K562 (cell line): Measurements from ENCODE around the gene CMTM1. TPM values are rescaled to one million over a fixed set of nuclear protein-coding genes. Genes with fewer than 3 reads are reported as not detected.

ENCODE experiments used
- ARHGAP35 ChIP-seq: fragments of 450-650 bp; IDR thresholded peaks from 2 replicates; pipeline ENCODE4 v1.6.1; 2018; ENCODE audit not compliant: partially characterized antibody
- COPS2 ChIP-seq: fragments of 450-650 bp; conservative IDR thresholded peaks from 2 replicates; pipeline ENCODE4 v1.6.1; 2016; ENCODE audit warnings: mild to moderate bottlenecking, moderate library complexity
- ERF ChIP-seq: fragments of 450-650 bp; formaldehyde crosslinking; IDR thresholded peaks from 2 replicates; pipeline ENCODE4 v1.4.0; 2020; ENCODE audit warnings: mild to moderate bottlenecking, mixed read lengths
- EZH2 ChIP-seq: IDR thresholded peaks from 2 replicates; pipeline ENCODE4 v1.6.1; 2012; ENCODE audit warnings: low read depth, mild to moderate bottlenecking, inconsistent platforms, low read length, borderline replicate concordance
- GABPB2 ChIP-seq: fragments of 250-450 bp; sonication (Bioruptor Pico); conservative IDR thresholded peaks from 2 replicates; pipeline ENCODE4 v1.5.1; 2021; ENCODE audit warnings: mild to moderate bottlenecking
- HMGXB4 ChIP-seq: sonication (generic); formaldehyde crosslinking; IDR thresholded peaks from 2 replicates; pipeline ENCODE4 v1.8.1; 2023; ENCODE audit warnings: mild to moderate bottlenecking, missing genetic modification reagents
- HNRNPH1 ChIP-seq: fragments of 200-400 bp; formaldehyde crosslinking; optimal IDR thresholded peaks from 2 replicates; pipeline ENCODE3; 2017; ENCODE audit warnings: low read depth, mild to moderate bottlenecking, low read length, moderate library complexity
- IRF9 ChIP-seq: fragments of 450-650 bp; IDR thresholded peaks from 2 replicates; pipeline ENCODE4 v1.6.1; 2016; ENCODE audit warnings: missing biosample characterization, missing genetic modification characterization
- NEUROD1 ChIP-seq: fragments of 150-350 bp; IDR thresholded peaks from 2 replicates; pipeline ENCODE4 v1.6.1; 2014; ENCODE audit warnings: borderline replicate concordance, low read length, low read depth; ENCODE audit not compliant: partially characterized antibody
- POLR2G ChIP-seq: fragments of 200-400 bp; formaldehyde crosslinking; IDR thresholded peaks from 2 replicates; pipeline ENCODE4 v1.6.1; 2017; ENCODE audit warnings: low read depth, mild to moderate bottlenecking, antibody characterized with exemption, low read length, moderate library complexity
- PURB ChIP-seq: sonication (generic); formaldehyde crosslinking; IDR thresholded peaks from 2 replicates; pipeline ENCODE4 v1.9.0; 2021; ENCODE audit warnings: low read depth, mild to moderate bottlenecking, missing genetic modification reagents
- SFPQ ChIP-seq: fragments of 200-400 bp; formaldehyde crosslinking; IDR thresholded peaks from 2 replicates; pipeline ENCODE4 v1.6.1; 2017; ENCODE audit warnings: mild to moderate bottlenecking, low read depth, low read length, moderate library complexity
- TARDBP ChIP-seq: fragments of 450-650 bp; IDR thresholded peaks from 2 replicates; pipeline ENCODE4 v1.6.1; 2016
- TGIF2 ChIP-seq: sonication (generic); formaldehyde crosslinking; IDR thresholded peaks from 2 replicates; pipeline ENCODE4 v1.8.1; 2022; ENCODE audit warnings: mild to moderate bottlenecking, missing genetic modification reagents, moderate library complexity
- USF1 ChIP-seq: sonication (generic); formaldehyde crosslinking; IDR thresholded peaks from 2 replicates; pipeline ENCODE4 v1.9.0; 2022; ENCODE audit warnings: mild to moderate bottlenecking, missing genetic modification reagents
- USF2 ChIP-seq: sonication (generic); formaldehyde crosslinking; IDR thresholded peaks from 2 replicates; pipeline ENCODE4 v1.5.0; 2020; ENCODE audit warnings: missing genetic modification reagents
- ZBTB5 ChIP-seq: fragments of 450-650 bp; IDR thresholded peaks from 2 replicates; pipeline ENCODE4 v1.6.1; 2017; ENCODE audit warnings: antibody characterized with exemption
- ZFPM2 ChIP-seq: fragments of 250-450 bp; sonication (Bioruptor Pico); IDR thresholded peaks from 2 replicates; pipeline ENCODE4 v1.5.1; 2022; ENCODE audit warnings: mild to moderate bottlenecking
- ZKSCAN3 ChIP-seq: fragments of 250-450 bp; sonication (Bioruptor Pico); IDR thresholded peaks from 2 replicates; pipeline ENCODE4 v1.4.0; 2020
- ZNF140 ChIP-seq: fragments of 250-450 bp; sonication (Bioruptor Pico); IDR thresholded peaks from 2 replicates; pipeline ENCODE4 v1.8.0; 2021; ENCODE audit warnings: moderate library complexity, mild to moderate bottlenecking, inconsistent platforms
- ZNF311 ChIP-seq: fragments of 250-450 bp; sonication (Bioruptor Pico); IDR thresholded peaks from 2 replicates; pipeline ENCODE4 v1.4.0; 2020; ENCODE audit warnings: mild to moderate bottlenecking, moderate library complexity
- polyA plus RNA-seq, 8 experiments: library from polyadenylated mRNA; depleted of rRNA in 4 of 8; stranded (reverse) in 5 of 8; unstranded in 3 of 8; fragments of >200 nt; fragmentation: Nextera tagmentation in 2 of 8; fragmentation: Illumina TruSeq in 1 of 8; extraction: Ambion mirVana in 2 of 8; extraction: Trizol in 1 of 8; gene quantifications; 2 replicates each; pipeline versions ENCODE4 v1.2.1 to v1.2.3, GENCODE V29; 2011 to 2014; ENCODE audit warnings: inconsistent platforms in 1 of 8, missing spikeins in 1 of 8
- total RNA-seq, 7 experiments: library from RNA; depleted of rRNA in 6 of 7; stranded (reverse); fragments of >200 nt in 6 of 7; fragmentation: Illumina TruSeq in 2 of 7; extraction: Trizol in 2 of 7; gene quantifications; 2 replicates each; pipeline versions ENCODE4 v1.2.1 to v1.2.3, GENCODE V29; 2011 to 2021; ENCODE audit warnings: low replicate concordance in 1 of 7

Gene CMTM1
- total and polyA plus RNA-seq, 9 of the 15 experiments (the other 6 are each of a cell fraction or from before 2014, with no cell fraction given): 0.25 to 2.6 (median 1.1) TPM; not detected in 2

- no peak for TF ChIP-seq IRF9 (tag)
- no peak for TF ChIP-seq USF2 (CRISPR knock-in tag)
- no peak for TF ChIP-seq EZH2
- TF ChIP-seq ZFPM2 (CRISPR knock-in tag): no peak
- TF ChIP-seq TARDBP: no peak
- TF ChIP-seq GABPB2 (CRISPR knock-in tag): no peak
- no peak for TF ChIP-seq NEUROD1
- no peak for TF ChIP-seq ZNF140 (CRISPR knock-in tag)
- no peak for TF ChIP-seq HNRNPH1
- TF ChIP-seq SFPQ: no peak
- TF ChIP-seq TGIF2 (CRISPR knock-in tag): no peak
- TF ChIP-seq ERF (CRISPR knock-in tag): no peak
- no peak for TF ChIP-seq POLR2G
- no peak for TF ChIP-seq USF1 (CRISPR knock-in tag)
- no peak for TF ChIP-seq COPS2
- TF ChIP-seq HMGXB4: no peak
- no peak for TF ChIP-seq ZNF311
- no peak for TF ChIP-seq ZBTB5
- TF ChIP-seq PURB (CRISPR knock-in tag): no peak
- no peak for TF ChIP-seq ARHGAP35
- no peak for TF ChIP-seq ZKSCAN3 (CRISPR knock-in tag)
Observed at GRCh38 chr16:66517586-66518263, 48.5 kb upstream of the CMTM1 start (continued).
